HEK293T (cell line): ENCODE results near the gene CHIT1.

Experiments
- ARNT ChIP-seq: fragments of 450-650 bp; IDR thresholded peaks from 2 replicates; pipeline ENCODE4 v1.6.1; 2017; ENCODE audit warnings: mild to moderate bottlenecking
- BHLHE40 ChIP-seq: fragments of 450-650 bp; IDR thresholded peaks from 2 replicates; pipeline ENCODE4 v1.6.1; 2016; ENCODE audit warnings: mild to moderate bottlenecking, moderate library complexity, borderline replicate concordance
- L3MBTL2 ChIP-seq: fragments of 450-650 bp; conservative IDR thresholded peaks from 2 replicates; pipeline ENCODE4 v1.6.1; 2016; ENCODE audit warnings: mild to moderate bottlenecking
- SUZ12 ChIP-seq: fragments of 450-650 bp; IDR thresholded peaks from 2 replicates; pipeline ENCODE4 v1.6.1; 2016; ENCODE audit warnings: mild to moderate bottlenecking

GRCh38 chr1:203186446-203187303 is 42.8 kb downstream of the CHIT1 start, which contains the start of gene CHI3L1:
- TF ChIP-seq SUZ12 (no peak), L3MBTL2 (no peak), ARNT (no peak), BHLHE40 (no peak)
